Subcutaneous abdominal adipose tissue (tissue), 5 donors: Measurements from ENCODE around the gene EDIL3.

Experiments used
- H3K27ac ChIP-seq: one replicate; pipeline ENCODE4 v1.7.0; 2013; ENCODE audit warnings: low read depth, mild to moderate bottlenecking, inconsistent platforms, low read length, moderate library complexity
- H3K27me3 ChIP-seq, 5 donors: one replicate each; pipeline ENCODE4 v1.7.0; 2013; ENCODE audit warnings: low read length in 5 of 5, inconsistent platforms in 1 of 5; ENCODE audit not compliant: control insufficient read depth in 5 of 5, insufficient read depth in 4 of 5
- H3K36me3 ChIP-seq, 5 donors: one replicate each; pipeline ENCODE4 v1.7.0; 2013; ENCODE audit warnings: low read length in 5 of 5; ENCODE audit not compliant: control insufficient read depth in 5 of 5, insufficient read depth in 5 of 5
- H3K4me1 ChIP-seq, 5 donors: one replicate each; pipeline ENCODE4 v1.7.0; 2013; ENCODE audit warnings: low read length in 5 of 5, mild to moderate bottlenecking in 3 of 5, moderate library complexity in 1 of 5; ENCODE audit not compliant: control insufficient read depth in 5 of 5, insufficient read depth in 5 of 5
- H3K4me3 ChIP-seq, 5 donors: one replicate each; pipeline ENCODE4 v1.7.0; 2013; ENCODE audit warnings: low read length in 5 of 5, low read depth in 1 of 5
- H3K9ac ChIP-seq, 5 donors: one replicate each; pipeline ENCODE4 v1.7.0; 2013; ENCODE audit warnings: low read length in 5 of 5, mild to moderate bottlenecking in 4 of 5, moderate library complexity in 3 of 5
- H3K9me3 ChIP-seq, 5 donors: one replicate each; pipeline ENCODE4 v1.7.0; 2013; ENCODE audit warnings: low read length in 5 of 5; ENCODE audit not compliant: control insufficient read depth in 5 of 5
- donor health status: healthy.
- donor health status: healthy.
- donor health status: healthy.
- donor health status: healthy.
- donor health status: healthy.

Gene EDIL3

DNA sequence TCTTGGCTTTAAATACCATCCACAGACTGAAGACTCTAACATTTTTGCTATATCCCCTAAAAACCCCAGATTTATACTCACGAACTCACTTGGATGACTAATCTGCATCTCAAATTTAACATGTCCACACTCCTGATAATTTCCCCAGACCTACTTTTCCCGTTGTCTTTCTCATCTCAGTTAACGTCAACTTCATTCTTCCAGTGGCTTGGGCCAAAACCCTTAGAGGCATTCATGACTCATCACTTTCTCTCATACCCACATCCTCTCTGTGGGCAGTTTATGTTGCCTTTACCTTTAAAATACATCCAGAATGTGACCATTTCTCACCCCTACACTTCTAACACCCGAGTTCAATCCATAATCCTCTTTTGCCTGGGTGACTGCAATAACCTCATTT, 96.7 kb downstream of the EDIL3 start:
- Histone ChIP-seq H3K4me1 (peaks cover 0 to 16% (median 8%) of the 10 kb centered on the region in 5 donors), H3K27me3 (no peaks in the 10 kb centered on the region), H3K4me3 (no peak overlapping the region), H3K9ac (no peak overlapping the region), H3K27ac (no peak overlapping the region), H3K36me3 (no peaks in the 10 kb centered on the region), H3K9me3 (no peaks in the 10 kb centered on the region)

DNA sequence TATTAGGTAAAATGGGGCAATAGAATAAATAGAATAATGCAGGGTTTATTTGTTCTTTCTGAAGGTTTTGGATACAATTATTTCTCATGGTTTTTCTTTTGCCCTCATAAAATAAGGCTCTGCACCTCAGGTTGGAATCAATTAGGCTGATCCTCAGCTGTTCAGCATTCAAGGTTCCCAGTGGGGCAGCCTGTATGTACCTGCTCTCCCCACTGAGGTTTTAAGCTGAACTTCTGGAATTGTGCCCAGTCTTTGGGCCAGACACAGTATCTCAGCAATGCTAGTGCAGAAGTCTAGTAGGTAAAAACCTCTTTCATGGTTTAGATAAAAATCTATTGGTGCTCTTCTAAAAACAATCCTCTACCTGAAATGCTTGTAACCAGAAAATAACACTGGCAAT, 98.0 kb downstream of the EDIL3 start:
- no peak overlapping the region for H3K27ac ChIP-seq
- peaks cover 0 to 16% (median 8%) of the 10 kb centered on the region in 5 donors for H3K4me1 ChIP-seq
- no peaks in the 10 kb centered on the region for H3K36me3 ChIP-seq
- H3K4me3 ChIP-seq, result no peak overlapping the region
- no peaks in the 10 kb centered on the region for H3K27me3 ChIP-seq
- H3K9me3 ChIP-seq, result no peaks in the 10 kb centered on the region
- H3K9ac ChIP-seq, result no peak overlapping the region

DNA sequence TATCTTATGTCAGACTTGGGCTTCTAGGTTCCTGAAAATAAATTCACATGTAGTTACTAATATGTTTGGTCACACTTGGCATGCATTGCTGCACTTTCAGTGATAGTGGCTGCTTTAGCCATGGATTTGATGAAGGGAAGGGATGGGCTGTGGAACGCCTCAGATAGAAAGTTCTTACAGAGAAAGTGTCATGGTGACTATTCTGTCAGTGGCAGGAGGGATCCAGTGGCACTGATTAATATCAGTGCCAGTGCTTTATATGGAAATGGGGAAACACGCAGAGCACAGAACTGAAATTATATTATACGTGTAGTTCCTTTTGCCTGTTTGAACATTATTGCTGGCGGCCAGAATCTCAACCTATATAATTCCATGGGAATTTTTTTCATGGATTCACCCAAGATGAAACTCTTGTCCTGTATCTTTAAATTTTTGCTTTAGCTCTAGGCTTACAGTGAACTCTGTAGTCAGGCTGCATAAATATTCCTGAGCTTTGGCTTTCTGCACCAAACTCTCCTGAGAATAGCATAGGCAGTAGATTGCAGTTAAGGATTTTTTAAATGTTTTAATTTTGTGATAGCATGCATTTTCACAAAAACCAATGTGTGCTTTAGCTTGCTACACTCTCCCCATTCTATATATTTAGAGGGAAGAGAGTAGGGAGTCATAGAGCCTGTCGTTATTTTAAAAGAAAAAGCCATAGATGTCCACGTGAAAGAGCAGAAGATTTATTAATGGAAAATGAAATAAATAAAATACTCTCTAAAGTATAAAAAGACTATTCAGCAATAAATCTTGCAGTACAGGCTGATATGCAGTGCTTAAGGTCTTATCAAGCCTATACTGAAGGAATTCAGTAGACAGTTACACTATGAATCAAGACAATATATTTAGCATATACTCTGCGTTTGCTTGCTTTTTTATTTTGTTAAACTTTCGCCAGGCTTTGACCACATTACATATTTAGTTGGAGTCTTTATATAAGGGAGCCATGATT, 98.7 kb downstream of the EDIL3 start:
- peaks cover 0 to 16% (median 8%) of the 10 kb centered on the region in 5 donors for H3K4me1 ChIP-seq
- no peak overlapping the region for H3K27ac ChIP-seq
- H3K27me3 ChIP-seq, result no peaks in the 10 kb centered on the region
- H3K4me3 ChIP-seq, result no peak overlapping the region
- H3K36me3 ChIP-seq, result no peaks in the 10 kb centered on the region
- H3K9me3 ChIP-seq, result no peaks in the 10 kb centered on the region
- no peak overlapping the region for H3K9ac ChIP-seq

DNA sequence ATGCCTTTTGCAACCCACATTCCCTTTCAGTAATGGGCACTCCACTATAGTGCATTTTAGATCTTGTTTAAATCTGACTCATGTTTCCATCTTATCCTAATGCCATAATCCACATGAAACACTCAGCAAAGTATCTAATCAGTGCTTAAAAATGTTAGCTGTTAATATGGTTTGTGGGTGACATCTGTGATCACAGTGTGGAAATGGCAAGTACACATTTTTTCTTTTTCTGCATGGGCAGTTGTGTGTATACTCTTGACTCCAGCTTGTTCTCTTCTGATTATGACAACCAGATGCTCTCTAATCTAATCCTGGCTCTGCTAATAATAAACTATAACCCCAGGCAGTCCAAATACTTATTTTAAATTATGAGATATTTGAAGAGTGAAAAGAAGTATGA, 103.3 kb downstream of the EDIL3 start:
- Histone ChIP-seq H3K4me1 (peaks cover 0 to 10% (median 8%) of the 10 kb centered on the region in 5 donors), H3K27me3 (no peaks in the 10 kb centered on the region), H3K9me3 (no peaks in the 10 kb centered on the region), H3K36me3 (no peaks in the 10 kb centered on the region), H3K4me3 (no peak overlapping the region), H3K9ac (no peak overlapping the region), H3K27ac (no peak overlapping the region)

DNA sequence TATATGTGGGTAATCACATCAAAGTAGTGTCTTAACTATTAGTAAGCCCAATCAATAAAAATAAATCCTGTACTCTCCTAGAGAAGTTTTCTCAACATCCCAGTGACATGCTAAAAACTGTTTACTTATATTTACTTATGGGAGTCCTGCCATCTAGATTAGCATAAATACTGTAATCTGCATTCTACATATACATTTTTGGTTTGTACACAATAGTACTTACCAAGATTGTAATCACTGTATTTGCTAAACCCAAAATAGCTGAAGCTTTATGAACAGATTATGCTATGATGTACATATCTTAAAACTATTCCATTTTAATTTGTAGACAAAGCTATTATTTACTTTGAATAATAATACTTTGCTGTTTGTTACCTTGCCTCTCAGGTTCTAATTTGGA, 105.4 kb downstream of the EDIL3 start:
- H3K4me3 ChIP-seq, result no peak overlapping the region
- H3K4me1 ChIP-seq, result no peaks in the 10 kb centered on the region
- H3K27ac ChIP-seq, result no peak overlapping the region
- H3K27me3 ChIP-seq, result no peaks in the 10 kb centered on the region
- no peaks in the 10 kb centered on the region for H3K36me3 ChIP-seq
- H3K9ac ChIP-seq, result no peak overlapping the region
- no peaks in the 10 kb centered on the region for H3K9me3 ChIP-seq

DNA sequence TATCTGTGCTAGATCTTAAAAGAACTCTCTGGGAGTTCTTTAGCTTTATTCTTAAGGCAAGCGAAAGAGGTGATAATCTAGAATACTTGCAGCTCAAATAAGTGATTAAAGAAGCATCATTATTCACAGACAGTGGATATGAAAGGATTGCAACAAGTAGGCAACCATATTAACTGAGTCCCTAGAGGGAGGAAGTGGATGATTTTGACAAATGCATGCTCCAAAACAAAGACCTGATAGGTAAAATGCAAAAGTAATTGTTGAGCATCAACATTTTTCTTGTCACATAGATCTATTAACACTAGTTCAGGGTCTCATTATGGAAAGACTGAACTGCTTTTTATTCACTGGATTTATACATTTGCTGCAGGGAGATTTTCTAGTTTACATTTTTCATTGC, 109.1 kb downstream of the EDIL3 start:
- no peaks in the 10 kb centered on the region for H3K9me3 ChIP-seq

DNA sequence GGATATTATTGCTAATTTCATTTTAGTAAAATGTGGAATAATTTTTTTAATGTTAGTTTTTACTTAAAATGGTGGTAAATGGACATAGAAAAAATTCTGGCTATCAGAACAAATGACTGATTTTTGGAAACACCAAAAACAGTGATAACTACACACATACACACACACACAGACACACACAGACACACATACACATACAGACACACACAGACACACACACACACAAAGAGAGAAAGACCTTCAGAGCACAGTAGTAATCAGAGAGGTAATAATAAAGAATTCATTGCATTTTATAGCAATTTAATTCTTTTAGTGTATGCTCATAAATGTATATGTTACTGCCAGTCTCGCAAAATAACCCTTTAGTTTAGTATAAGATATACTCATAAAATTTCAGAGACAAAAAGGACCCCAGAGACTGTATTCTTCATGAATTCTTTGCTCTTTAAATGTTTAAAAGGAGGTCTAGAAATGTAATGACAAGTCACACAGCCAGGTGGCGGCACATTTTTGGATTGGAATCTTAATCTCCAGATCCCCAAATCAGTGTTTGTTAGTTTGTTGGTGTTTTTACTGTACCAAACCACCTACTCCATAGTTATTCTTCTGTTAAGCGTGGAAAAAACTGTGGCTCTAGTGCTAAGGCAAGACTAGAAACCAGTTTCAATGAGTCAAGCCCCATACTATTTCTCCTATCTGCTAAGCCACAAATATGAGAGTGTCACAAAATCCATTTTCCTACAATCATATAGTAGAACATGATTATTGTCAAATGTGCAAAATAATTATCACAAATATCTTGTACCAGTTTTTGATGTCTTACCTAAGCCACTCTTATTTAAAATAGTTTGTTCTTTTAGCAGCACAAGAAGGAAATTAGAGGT, 109.9 kb downstream of the EDIL3 start:
- Histone ChIP-seq H3K9ac (no peak overlapping the region), H3K4me3 (no peak overlapping the region), H3K36me3 (no peaks in the 10 kb centered on the region), H3K27ac (no peak overlapping the region), H3K27me3 (no peaks in the 10 kb centered on the region), H3K4me1 (no peaks in the 10 kb centered on the region), H3K9me3 (no peaks in the 10 kb centered on the region)

More for the DNA sequence above, 109.1 kb downstream of the EDIL3 start:
- Histone ChIP-seq H3K27me3 (no peaks in the 10 kb centered on the region), H3K4me3 (no peak overlapping the region), H3K4me1 (no peaks in the 10 kb centered on the region), H3K36me3 (no peaks in the 10 kb centered on the region), H3K27ac (no peak overlapping the region), H3K9ac (no peak overlapping the region)

DNA sequence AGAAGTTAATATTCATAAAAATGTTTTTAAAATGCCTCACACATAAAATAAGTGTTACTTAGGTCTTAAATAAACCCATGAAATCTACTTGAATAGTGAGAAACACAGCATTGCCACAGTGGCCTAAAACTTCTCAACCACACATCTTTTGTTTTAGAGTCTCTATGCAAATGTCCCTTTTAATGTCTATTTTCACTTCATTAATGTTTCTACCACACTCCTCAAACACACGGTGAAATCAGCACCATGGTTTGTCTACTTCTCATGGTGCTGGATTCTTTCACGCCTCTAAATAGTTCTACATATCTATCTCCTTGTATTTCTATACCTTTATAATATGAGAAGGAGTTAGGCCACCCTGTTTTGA, 111.2 kb downstream of the EDIL3 start:
- no peaks in the 10 kb centered on the region for H3K27me3 ChIP-seq
- no peak overlapping the region for H3K27ac ChIP-seq
- no peaks in the 10 kb centered on the region for H3K4me1 ChIP-seq
- no peak overlapping the region for H3K4me3 ChIP-seq
- no peaks in the 10 kb centered on the region for H3K36me3 ChIP-seq
- no peak overlapping the region for H3K9ac ChIP-seq
- no peaks in the 10 kb centered on the region for H3K9me3 ChIP-seq

DNA sequence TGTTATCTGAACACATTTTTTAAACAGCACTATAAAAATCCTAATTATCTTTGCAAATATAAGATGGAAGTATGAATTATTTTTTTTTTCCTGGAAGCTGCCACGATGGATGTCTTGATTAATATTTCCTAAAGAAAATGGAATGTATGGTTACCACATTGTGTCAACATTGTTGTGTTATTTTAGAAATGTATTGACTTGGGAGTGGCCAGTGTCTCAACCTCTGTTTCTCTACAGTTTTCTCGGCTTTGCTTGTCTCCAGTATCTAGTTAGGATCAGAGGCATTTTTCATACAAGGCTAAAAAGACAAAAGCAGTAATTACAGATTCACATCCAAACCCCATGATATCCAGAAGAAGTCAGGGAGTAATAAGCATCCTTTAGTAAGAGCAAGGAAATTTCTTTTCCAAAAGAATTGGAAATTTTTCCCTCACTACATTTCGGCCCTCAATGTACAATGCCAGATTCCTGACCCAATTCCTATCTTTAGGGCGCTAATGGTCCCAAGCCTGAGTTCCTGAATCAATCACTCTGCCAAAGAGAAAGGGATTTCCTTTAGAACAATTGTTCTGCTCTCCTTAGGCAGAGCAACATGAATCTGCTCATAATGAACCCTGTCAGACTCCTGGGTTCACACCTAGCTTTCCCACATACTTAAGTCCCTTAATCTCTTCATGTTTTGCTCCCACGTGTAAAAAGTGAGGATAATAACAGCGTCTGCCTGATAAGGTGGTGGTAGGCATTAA, 111.7 kb downstream of the EDIL3 start:
- no peak overlapping the region for H3K4me3 ChIP-seq
- H3K9ac ChIP-seq, result no peak overlapping the region
- H3K9me3 ChIP-seq, result no peaks in the 10 kb centered on the region
- H3K27ac ChIP-seq, result no peak overlapping the region
- H3K27me3 ChIP-seq, result no peaks in the 10 kb centered on the region
- no peaks in the 10 kb centered on the region for H3K36me3 ChIP-seq
- no peaks in the 10 kb centered on the region for H3K4me1 ChIP-seq
